DMS153 (cell line): ENCODE data around the gene TMEM184A.
A peak's percentile ranks its signal among the peaks of the same experiment; 100 is the strongest.

ENCODE experiments used
- DNase-seq: peaks from one replicate; lab custom pipeline; 2025; lab: John Stamatoyannopoulos, UW

Gene TMEM184A

DNA sequence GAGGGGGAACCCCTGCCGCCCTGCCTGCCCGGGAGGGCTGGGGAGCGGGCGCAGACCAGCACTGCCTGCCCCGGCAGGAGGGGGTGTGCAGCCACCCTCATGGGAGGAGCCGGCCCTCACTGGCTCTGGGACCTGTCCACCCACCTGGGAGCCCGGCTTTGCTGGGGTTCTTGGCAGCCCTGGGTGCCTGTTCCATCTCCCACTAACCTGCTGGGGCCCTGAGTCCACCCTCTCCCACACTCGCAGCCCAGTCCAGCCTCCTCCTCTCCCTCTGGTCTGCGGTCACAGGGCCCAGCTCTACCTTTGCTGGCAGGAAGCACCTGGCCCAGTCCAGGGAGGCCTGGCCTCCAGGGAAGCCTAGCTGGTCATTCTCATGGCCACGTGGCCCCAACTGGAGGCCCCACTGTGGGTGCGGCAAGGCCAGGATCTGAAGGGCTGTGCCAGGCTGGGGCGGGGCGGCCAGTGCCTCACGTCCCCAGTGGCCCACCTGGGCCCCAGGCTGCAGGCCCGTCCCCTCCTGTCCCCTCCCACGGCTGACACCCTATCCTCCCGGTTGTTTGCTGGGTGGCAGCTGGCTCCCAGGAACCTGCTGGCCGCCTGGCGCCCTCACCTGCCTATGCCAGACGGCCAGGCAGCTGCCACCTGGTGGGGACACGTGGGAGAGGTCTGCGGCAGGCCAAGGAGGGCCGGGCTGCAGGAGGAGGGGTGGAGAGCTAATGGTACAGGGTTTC lies at the start of gene TMEM184A:
TMEM184A (minus strand) TSS at position 393 of the 731 bp plus-strand sequence. CDS start 721 bp downstream, outside the sequence.
- peak; percentile 97 for DNase-seq

DNA sequence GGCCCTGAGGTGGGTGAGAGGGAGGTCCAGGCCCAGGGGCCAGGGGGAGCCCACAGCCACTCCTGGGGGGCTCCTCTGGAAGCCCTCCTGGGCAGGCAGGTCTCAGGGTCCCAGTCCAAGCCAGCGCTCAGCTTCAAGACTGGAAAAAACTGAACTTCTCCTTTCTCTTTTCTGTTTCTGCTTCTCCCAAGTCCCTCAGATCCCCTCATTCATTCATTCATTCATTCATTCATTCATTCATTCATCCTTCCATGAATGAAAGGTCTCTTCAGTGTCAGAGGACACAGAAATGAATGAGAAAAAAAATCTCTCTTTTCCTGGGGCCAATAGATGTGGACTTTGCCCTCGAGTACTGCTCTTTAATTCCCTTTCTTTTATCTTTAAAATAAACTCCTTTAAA lies 48.4 kb upstream of the TMEM184A start:
- no peak for DNase-seq

GRCh38 chr7:1603346-1604225 lies 47.6 kb upstream of the TMEM184A start:
- no peak for DNase-seq

GRCh38 chr7:1602386-1602785 lies 46.4 kb upstream of the TMEM184A start:
- DNase-seq, result no peak

- DNase-seq, result no peak
Observed at GRCh38 chr7:1601956-1602355, 46.0 kb upstream of the TMEM184A start.

GRCh38 chr7:1599640-1600395 lies 43.8 kb upstream of the TMEM184A start:
- no peak for DNase-seq

DNA sequence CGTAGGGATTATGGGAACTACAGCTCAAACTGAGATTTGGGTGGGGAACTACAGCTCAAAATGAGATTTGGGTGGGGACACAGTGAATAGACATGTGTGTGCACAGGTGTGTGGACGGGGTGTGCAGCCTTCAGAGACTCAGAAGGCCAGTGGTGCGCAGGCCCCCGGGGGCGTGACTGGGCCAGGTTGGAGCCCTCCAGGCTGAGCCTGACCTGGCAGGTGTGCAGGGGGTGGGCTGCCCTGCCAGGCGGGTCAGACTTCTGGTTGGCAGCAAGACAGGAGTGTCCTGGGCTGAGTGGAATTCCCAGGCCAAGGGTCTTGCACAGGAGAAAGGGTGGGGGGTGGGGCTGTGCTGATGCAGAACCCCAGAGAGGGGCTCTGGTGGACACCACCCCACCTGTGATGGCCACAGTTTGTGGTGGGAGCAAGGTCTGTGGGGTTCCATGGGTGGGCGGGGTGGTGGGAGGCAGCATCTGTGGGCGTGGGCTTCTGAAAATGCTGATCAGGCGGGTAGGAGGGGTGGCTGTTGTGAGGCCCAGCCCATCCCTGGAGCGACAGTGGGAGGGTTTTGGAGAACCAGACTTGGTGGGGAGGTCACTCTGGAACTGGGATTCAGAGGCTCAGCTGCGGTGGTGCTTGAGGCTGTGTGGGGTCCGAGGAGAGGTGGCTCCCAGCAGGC lies 43.1 kb upstream of the TMEM184A start:
- no peak for DNase-seq

GRCh38 chr7:1598286-1598685 lies 42.3 kb upstream of the TMEM184A start:
- no peak for DNase-seq

DNA sequence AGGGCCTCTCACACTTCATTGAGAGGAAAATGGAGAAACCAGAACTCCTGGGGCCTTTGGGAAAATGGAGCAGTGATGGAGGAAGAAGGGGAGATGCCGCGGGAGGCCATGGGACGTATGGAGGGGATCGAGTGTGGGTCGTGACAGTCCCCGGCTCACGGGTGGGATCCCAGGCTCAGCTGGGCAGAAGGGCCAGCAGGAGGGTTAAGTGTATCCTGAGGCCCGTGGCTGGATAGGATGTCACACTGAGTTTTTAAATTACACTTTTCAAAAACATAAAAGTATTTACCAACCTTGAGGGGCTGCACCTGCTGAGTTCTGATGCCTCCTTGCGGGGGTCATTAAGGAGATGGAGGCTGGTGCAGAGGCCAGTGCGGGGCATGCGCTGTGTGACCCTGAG lies 41.8 kb upstream of the TMEM184A start:
- DNase-seq, result no peak

- no peak for DNase-seq
Observed at GRCh38 chr7:1597066-1597760, 41.2 kb upstream of the TMEM184A start.

- DNase-seq, result no peak
Observed at GRCh38 chr7:1596181-1597043, 40.4 kb upstream of the TMEM184A start.

GRCh38 chr7:1595636-1596035 lies 39.6 kb upstream of the TMEM184A start:
- no peak for DNase-seq

GRCh38 chr7:1595027-1595426 lies 39.0 kb upstream of the TMEM184A start:
- DNase-seq, result no peak

DNA sequence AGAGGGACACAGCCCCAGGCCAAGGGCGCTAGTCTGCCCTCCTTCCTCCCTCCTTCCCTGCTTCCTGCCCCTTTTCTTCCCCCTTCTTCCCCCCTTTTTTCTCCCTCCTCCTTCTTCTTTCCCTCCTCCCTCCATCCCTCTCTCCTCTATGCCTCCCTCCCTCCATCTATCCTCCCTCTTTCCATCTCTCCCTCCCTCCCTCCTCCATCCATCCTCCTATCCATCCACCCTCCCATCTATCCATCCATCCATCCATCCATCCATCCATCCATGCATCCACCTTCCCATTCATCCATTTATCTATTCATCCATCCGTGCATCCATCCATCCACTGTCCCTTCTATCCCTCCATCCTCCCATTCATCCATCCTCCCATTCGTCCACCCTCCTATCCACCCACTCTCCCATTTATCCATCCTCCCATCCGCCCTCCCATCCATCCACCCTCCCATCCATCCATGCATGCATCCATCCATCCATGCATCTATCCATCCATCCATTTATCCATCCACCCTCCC lies 38.0 kb upstream of the TMEM184A start:
- no peak for DNase-seq

GRCh38 chr7:1593091-1593866 lies 37.3 kb upstream of the TMEM184A start:
- DNase-seq, result no peak

DNA sequence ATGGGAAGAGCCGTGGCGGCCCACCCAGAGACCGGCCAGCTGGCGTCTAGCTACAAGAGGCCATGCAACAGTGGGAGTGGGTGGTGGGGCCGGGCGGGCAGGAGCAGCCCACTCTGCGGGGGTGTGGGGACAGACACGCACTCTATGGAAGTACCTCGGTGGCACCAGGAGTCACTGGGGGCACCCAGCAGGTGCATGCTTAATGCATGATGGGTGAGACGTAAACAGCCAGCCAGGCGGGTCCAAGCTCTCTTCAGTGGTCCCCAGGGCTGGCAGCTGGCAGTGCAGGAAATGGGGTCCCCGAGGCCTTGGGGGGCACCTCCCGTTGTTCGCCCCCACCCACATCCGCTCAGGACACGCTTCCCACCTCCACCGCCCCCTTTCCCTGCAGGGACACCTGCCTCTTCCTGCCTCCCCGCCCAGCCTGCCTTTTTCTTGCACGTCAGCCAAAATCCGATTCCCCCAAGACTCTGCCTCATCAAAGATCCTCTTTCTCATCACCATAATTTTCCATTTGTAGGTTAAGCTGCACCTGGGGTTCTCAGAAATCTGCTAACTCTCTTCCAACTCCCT lies 36.4 kb upstream of the TMEM184A start:
- no peak for DNase-seq

- DNase-seq, result no peak
Observed at GRCh38 chr7:1591876-1592275, 35.9 kb upstream of the TMEM184A start.

DNA sequence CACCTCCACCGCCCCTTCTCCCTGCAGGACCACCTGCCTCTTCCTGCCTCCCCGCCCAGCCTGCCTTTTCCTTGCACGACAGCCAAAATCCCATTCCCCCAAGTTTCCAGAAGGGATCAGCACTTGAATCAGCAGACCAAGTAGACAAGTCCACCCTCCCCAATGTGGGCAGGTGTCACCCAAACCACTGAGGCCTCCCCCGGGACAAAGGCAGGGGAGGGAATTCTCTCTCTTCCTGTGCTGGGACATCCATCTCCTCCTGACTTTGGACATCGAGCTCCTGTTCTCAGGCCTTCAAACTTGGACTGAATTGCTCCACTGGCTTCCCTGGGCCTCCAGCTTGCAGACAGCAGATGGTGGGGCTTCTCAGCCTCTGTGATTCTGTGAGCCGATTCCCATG lies 35.4 kb upstream of the TMEM184A start:
- DNase-seq, result no peak

- no peak for DNase-seq
Observed at GRCh38 chr7:1590887-1591286, 34.9 kb upstream of the TMEM184A start.
